HG03457 (cell line): ENCODE measurements around the gene MAP2K6.

Experiments used
- ATAC-seq: cut with Tn5 transposase; IDR thresholded peaks from one replicate; pipeline ENCODE4 v1.9.1; 2021; ENCODE audit warnings: moderate number of reproducible peaks; ENCODE audit not compliant: unreplicated experiment

MAP2K6 gene

GRCh38 chr17:69486779-69487637 is 72.5 kb downstream of the MAP2K6 start:
- no peak for ATAC-seq

GRCh38 chr17:69489313-69489712 is 74.8 kb downstream of the MAP2K6 start:
- no peak for ATAC-seq

GRCh38 chr17:69492410-69493071 is 78.0 kb downstream of the MAP2K6 start:
- no peak for ATAC-seq

GRCh38 chr17:69495787-69496186 is 81.3 kb downstream of the MAP2K6 start:
- ATAC-seq, result no peak

GRCh38 chr17:69497161-69497560 is 82.7 kb downstream of the MAP2K6 start:
- no peak for ATAC-seq

- no peak for ATAC-seq
These were observed 84.8 kb downstream of the MAP2K6 start for GRCh38 chr17:69499318-69499717.

- no peak for ATAC-seq
These were observed 86.5 kb downstream of the MAP2K6 start for GRCh38 chr17:69500911-69501429.

GRCh38 chr17:69501591-69502468 is 87.3 kb downstream of the MAP2K6 start:
- no peak for ATAC-seq

- peak; percentile 93 for ATAC-seq
These were observed 89.2 kb downstream of the MAP2K6 start for GRCh38 chr17:69503711-69504110.

GRCh38 chr17:69505740-69506139 is 91.2 kb downstream of the MAP2K6 start:
- ATAC-seq, result no peak

- ATAC-seq, result no peak
These were observed 92.0 kb downstream of the MAP2K6 start for GRCh38 chr17:69506489-69506888.

GRCh38 chr17:69508814-69509213 is 94.3 kb downstream of the MAP2K6 start:
- ATAC-seq, result no peak

GRCh38 chr17:69511250-69511649 is 96.8 kb downstream of the MAP2K6 start:
- ATAC-seq, result no peak

- no peak for ATAC-seq
These were observed 98.4 kb downstream of the MAP2K6 start for GRCh38 chr17:69512946-69513345.

GRCh38 chr17:69516225-69516624 is 101.7 kb downstream of the MAP2K6 start:
- no peak for ATAC-seq

- peak; percentile 88 for ATAC-seq
These were observed 102.4 kb downstream of the MAP2K6 start for GRCh38 chr17:69516911-69517310.

GRCh38 chr17:69518951-69519350 is 104.5 kb downstream of the MAP2K6 start:
- no peak for ATAC-seq

- ATAC-seq, result no peak
These were observed 108.9 kb downstream of the MAP2K6 start for GRCh38 chr17:69523244-69523861.

- ATAC-seq, result no peak
These were observed 110.4 kb downstream of the MAP2K6 start for GRCh38 chr17:69524854-69525253.
